ENCODE results near the gene HECTD4. TPM values are rescaled to one million over a fixed set of nuclear protein-coding genes. Genes with fewer than 3 reads are reported as not detected.
"Not testable (repeated sequence)": the region's sequence is repeated elsewhere in the genome, so short reads cannot be mapped to it uniquely, and the experiment has no call there.

HECTD4 gene
- polyA plus RNA-seq, 1 experiment: 7.3 TPM

GRCh38 chr12:112234303-112234702 lies 147.9 kb downstream of the HECTD4 start:
- CTCF ChIA-PET: interaction anchor here (1.2 to 3.9 kb wide), 3 partner anchors 9 to 177 kb away, joined by 3 to 13 read pairs (median 8); no protein-coding TSS in a partner anchor
- Histone ChIP-seq H3K36me3 (ENCODE audit: control insufficient read depth, insufficient read depth, low read length) (peaks cover 11% of the 10 kb centered on the region), H3K27me3 (ENCODE audit: control insufficient read depth, insufficient read depth, low read length) (no peaks in the 10 kb centered on the region), H3K4me3 (ENCODE audit: low read depth, low read length) (no peak overlapping the region)
- DNase-seq (ENCODE audit: low read depth): no peak
- POLR2A ChIA-PET: no interaction called here
- TF ChIP-seq CTCF (IDR thresholded peaks at IDR 0.05; ENCODE audit: insufficient read depth, low read depth, low read length): no peak

DNA sequence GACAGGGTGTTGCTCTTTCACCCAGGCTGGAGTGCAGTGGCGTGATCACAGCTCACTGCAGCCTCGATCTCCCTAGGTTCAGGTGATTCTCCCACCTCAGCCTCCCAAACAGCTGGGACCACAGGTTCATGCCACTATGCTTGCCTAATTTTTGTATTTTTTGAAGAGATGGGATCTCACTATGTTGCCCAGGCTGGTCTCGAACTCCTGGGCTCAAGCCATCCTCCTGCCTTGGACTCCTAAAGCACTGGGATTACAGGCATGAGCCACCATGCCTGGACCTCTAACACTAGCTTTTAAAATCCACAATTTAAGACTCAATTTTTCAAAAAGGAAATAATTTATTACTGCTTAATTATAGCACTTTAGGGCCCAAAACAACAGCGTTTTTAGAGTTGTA lies 149.0 kb downstream of the HECTD4 start:
- peaks cover 11% of the 10 kb centered on the region for H3K36me3 ChIP-seq (ENCODE audit: control insufficient read depth, insufficient read depth, low read length)
- no peak overlapping the region for H3K4me3 ChIP-seq (ENCODE audit: low read depth, low read length)
- DNase-seq (ENCODE audit: low read depth): no peak
- no peaks in the 10 kb centered on the region for H3K27me3 ChIP-seq (ENCODE audit: control insufficient read depth, insufficient read depth, low read length)
- ChIA-PET POLR2A (no interaction called here), CTCF (no interaction called here)
- no peak for TF ChIP-seq CTCF (IDR thresholded peaks at IDR 0.05; ENCODE audit: insufficient read depth, low read depth, low read length)

GRCh38 chr12:112230136-112230535 lies 152.1 kb downstream of the HECTD4 start:
- ChIA-PET POLR2A (no interaction called here), CTCF (no interaction called here)
- DNase-seq (ENCODE audit: low read depth): no peak
- H3K4me3 ChIP-seq (ENCODE audit: low read depth, low read length): no peak overlapping the region
- H3K36me3 ChIP-seq (ENCODE audit: control insufficient read depth, insufficient read depth, low read length): peaks cover 16% of the 10 kb centered on the region
- no peaks in the 10 kb centered on the region for H3K27me3 ChIP-seq (ENCODE audit: control insufficient read depth, insufficient read depth, low read length)
- no peak for TF ChIP-seq CTCF (IDR thresholded peaks at IDR 0.05; ENCODE audit: insufficient read depth, low read depth, low read length)

DNA sequence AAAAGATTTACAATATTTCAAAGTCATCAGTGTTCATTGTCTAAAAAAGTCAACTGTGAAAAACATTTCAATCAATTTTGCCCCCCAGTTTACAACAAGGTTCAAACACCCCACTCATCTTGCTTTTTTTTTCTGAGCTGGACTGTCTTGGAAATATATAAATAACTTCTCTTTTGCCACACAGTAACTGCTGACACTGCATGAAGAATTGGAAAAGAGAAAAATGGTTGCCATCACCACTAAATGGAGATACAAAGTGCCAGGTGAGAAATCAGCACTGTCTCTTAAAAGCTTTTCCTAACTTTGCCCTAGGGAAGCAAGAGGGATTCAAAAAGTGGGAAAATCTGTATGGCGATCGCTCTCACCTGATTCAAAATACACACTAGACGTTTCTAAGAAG lies 155.5 kb downstream of the HECTD4 start:
- ChIA-PET CTCF (interaction anchor here (0.9 to 1.5 kb wide), 3 partner anchors 9 to 160 kb away, joined by 3 to 6 read pairs (median 5); no protein-coding TSS in a partner anchor), POLR2A (no interaction called here)
- TF ChIP-seq CTCF (IDR thresholded peaks at IDR 0.05; ENCODE audit: insufficient read depth, low read depth, low read length): no peak
- DNase-seq (ENCODE audit: low read depth): no peak
- Histone ChIP-seq H3K36me3 (ENCODE audit: control insufficient read depth, insufficient read depth, low read length) (peaks cover 11% of the 10 kb centered on the region), H3K27me3 (ENCODE audit: control insufficient read depth, insufficient read depth, low read length) (no peaks in the 10 kb centered on the region), H3K4me3 (ENCODE audit: low read depth, low read length) (no peak overlapping the region)

GRCh38 chr12:112220628-112221027 lies 161.6 kb downstream of the HECTD4 start:
- H3K36me3 ChIP-seq (ENCODE audit: control insufficient read depth, insufficient read depth, low read length); DNase-seq (ENCODE audit: low read depth); H3K4me3 ChIP-seq (ENCODE audit: low read depth, low read length); H3K27me3 ChIP-seq (ENCODE audit: control insufficient read depth, insufficient read depth, low read length); POLR2A ChIA-PET: not testable (repeated sequence)
- CTCF ChIA-PET: interaction anchor here (1.0 kb wide), 1 partner anchor 19 kb away, joined by 3 read pairs; no protein-coding TSS in a partner anchor

DNA sequence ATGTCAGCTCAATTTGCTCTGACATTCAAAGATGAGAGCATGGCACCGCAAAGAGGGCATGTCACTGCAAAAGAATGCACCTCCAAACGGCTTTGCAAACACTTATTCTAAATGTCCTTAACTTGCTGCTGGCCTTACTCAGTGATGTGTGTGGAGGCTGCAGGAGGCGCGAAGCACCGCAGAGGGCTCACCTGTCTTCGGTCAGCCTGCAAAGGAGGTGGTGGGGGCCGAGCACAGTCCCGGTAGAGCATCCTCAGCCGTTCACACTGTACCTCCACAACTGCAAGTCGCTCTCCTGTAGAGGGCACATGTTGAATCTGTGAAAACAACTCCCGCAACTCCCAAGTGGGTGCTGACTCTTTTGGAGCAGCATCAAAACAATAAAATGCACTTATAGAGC lies 163.0 kb downstream of the HECTD4 start:
- Histone ChIP-seq H3K4me3 (ENCODE audit: low read depth, low read length) (no peak overlapping the region), H3K27me3 (ENCODE audit: control insufficient read depth, insufficient read depth, low read length) (no peaks in the 10 kb centered on the region), H3K36me3 (ENCODE audit: control insufficient read depth, insufficient read depth, low read length) (peaks cover 5% of the 10 kb centered on the region)
- no peak for DNase-seq (ENCODE audit: low read depth)
- POLR2A ChIA-PET: no interaction called here
- CTCF ChIA-PET: interaction anchor here (1.1 to 2.8 kb wide), 2 partner anchors 16 to 168 kb away, joined by 3 to 8 read pairs; no protein-coding TSS in a partner anchor
- no peak for TF ChIP-seq CTCF (IDR thresholded peaks at IDR 0.05; ENCODE audit: insufficient read depth, low read depth, low read length)
